NOMO-1 treated with dmso at 0.1 percent for 144 hours (cell line): ENCODE measurements around the gene ATG4D.
"Not testable (repeated sequence)": the region's sequence is repeated elsewhere in the genome, so short reads cannot be mapped to it uniquely, and the experiment has no call there.

Experiments used
- DNase-seq: peaks from one replicate; lab custom pipeline; 2025; ENCODE audit not compliant: unreplicated experiment; lab: John Stamatoyannopoulos, UW

The ATG4D gene

DNA sequence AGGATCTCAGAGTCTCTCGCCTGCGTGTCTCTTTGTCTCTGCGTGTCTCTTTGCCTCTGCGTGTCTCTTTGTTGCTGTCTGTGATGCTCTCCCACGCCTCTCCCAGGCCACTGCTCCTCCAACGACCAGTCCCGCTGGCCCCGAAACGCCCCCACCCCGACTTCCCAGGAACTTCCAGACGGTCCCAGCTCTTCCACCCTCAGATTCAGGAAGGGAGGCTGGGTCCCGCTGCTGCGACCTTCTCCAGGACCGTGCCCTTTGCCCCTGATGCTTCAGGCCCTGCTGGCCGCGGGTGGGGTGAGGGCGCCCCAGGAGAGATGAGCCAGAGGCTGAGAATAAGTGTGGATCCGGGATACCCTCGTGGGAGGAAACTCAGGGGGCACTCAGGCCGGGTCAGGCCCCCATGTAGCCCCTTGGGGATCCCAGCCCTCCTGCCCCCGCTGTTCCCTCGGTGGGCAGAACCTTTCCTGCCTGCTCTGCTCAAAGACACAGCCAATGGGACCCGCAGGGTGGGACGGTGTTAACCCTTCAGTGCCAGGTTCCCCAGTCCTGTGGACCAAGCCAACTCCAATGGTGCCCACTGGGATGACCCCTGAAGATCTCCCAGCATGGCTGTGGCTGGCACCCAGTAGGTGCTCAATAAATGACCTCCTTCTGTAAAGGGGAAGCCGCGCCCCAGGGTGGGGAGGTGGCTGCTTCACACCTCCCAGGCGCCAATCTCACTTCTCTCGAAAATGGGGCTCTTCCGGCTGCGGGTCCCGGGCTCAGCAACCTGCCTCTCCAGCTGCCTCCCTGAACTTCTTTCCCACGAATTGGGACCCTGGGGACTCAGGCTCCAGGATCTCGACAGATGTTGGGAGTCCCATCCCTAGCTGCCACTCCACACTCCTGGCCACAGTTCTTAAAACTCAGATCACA lies 25.0 kb upstream of the ATG4D start:
- DNase-seq: peak; percentile 12

GRCh38 chr19:10519421-10519820 lies 24.3 kb upstream of the ATG4D start:
- DNase-seq: no peak

- no peak for DNase-seq
Observed at GRCh38 chr19:10520652-10521318, 22.9 kb upstream of the ATG4D start.

GRCh38 chr19:10521461-10522171 lies 22.1 kb upstream of the ATG4D start:
- DNase-seq: no peak

- no peak for DNase-seq
Observed at GRCh38 chr19:10523135-10523636, 20.5 kb upstream of the ATG4D start.

DNA sequence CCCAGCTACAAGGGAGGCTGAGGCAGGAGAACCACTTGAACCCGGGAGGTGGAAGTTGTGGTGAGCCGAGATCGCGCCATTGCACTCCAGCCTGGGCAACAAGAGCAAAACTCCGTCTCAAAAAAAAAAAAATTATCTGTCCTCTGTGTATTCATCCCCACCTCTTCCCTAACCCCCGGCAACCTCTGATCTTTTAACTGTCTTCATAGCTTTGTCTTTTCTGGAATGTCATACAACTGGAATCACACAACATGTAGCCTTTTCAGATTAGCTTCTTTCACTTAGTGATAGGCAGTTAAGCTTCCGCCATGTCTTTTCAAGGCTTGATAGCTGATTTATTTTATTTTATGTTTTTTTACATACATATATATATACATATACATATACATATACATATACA lies 18.1 kb upstream of the ATG4D start:
- DNase-seq: no peak

GRCh38 chr19:10526887-10527286 lies 16.8 kb upstream of the ATG4D start:
- not testable (repeated sequence) for DNase-seq

DNA sequence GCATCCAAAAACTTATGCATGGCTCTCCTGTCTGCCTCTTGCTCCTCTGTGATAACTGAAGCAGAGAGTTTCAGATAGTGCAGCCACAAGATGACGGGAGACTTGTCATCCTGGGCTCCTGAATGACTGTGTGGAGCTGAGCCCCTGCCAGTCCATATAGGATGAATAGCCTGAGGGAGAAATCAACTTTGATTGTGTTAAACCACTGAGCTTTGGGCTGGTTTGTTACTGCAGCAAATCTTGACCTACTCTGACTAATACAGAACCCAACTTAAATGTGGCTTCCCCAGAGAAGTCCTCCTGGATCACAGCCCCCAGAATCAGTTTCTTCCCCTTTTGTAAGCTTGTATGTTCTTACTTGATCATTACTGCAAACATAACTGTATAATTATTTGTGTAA lies 11.2 kb upstream of the ATG4D start:
- DNase-seq: no peak

DNA sequence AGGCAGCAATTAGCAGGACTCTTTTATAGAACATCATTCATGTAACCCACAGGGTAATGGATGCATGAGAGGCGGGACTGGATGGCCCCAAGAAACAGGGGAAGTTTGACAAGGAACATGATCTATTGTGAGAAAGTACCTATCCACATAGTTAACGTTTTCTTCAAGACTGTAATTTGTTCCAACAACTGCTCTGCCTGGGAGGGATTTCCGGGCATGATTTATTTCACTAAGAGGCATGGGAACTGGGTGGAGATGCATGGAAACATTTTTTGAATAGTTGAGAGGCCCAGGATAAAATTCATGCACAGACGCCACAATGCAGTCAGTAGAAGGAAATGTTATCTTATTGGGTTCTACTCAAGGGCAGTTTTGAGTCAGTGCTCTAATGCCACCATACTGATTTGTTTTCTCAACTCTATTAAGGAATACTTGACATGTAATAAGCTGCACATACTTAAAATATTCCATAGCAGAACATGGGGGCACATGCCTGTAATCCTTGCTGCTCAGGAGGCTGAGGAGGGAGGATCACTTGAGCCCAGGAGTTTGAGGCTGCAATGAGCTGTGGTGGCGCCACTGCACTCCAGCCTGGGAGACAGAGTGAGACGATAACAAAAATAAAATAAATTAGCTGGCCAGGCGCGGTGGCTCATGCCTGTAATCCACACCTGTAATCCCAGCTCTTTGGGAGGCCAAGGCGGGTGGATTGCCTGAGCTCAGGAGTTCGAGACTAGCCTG lies 9.9 kb upstream of the ATG4D start:
- DNase-seq: peak; percentile 40

GRCh38 chr19:10535613-10536012 lies 8.1 kb upstream of the ATG4D start:
- DNase-seq: no peak

DNA sequence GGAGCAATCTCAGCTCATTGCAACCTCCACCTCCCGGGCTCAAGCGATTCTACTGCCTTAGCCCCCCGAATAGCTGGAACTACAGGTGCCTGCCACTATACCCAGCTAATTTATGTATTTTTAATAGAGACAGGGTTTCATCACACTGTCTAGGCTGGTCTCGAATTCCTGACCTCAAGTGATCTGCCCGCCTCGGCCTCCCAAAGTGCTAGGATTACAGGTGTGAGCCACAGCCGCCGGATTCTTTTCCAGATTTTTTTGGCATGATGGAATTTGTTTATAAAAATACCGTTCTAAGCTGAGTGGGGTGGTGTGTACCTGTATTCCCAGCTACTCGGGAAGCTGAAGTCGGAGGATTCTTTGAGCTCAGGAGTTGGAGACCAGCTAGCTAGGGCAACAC lies 6.0 kb upstream of the ATG4D start:
- no peak for DNase-seq

DNA sequence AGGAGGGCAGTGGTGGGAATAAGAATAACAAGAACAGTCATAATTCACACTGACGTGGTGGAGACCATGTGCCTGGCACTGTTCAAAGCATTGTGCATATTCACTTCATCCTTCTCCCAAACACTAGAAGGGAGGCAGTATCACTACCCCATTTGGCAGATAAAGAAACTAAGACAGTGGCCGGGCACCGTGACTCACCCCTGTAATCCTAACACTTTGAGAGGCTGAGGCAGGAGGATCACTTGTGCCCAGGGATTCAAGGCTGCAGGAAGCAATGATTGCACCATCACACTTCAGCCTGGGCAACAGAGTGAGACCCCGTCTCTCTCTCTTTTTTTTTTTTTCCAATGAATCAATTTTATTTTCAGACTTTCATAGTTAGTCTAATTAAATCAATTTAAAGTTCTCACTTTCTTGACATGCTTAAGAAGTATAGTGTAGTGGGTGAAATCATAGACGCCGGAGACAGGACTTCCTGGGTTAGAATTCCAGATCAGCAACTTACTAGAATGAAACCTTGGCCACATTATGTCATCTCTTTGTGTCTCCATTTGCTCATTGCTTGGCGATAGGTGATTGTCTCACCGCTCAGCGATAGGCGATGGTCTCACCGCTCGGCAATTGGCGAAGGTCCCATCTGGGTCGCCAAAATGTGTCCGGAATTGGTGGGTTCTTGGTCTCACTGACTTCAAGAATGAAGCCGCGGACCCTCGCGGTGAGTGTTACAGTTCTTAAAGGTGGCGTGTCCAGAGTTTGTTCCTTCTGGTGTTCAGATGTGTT lies 5.3 kb upstream of the ATG4D start:
- no peak for DNase-seq

GRCh38 chr19:10539016-10539415 lies 4.7 kb upstream of the ATG4D start:
- peak; percentile 44 for DNase-seq

DNA sequence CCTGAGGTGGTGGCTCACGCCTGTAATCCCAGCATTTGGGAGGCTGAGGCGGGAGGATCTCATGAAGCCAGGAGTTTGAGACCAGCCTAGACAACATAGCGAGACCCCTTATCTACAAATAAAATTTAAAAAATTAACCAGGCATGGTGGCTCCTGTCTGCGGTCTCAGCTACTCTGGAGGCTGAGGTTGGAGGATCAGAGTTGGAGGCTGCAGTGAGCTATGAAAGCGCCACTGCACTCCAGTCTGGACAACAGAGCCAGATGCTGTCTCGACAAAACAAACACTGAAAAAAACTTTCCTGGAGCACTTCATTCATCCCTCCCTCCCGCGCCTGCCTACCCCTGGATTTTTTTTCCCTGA lies 665 bp upstream of the ATG4D start:
- DNase-seq: no peak

- DNase-seq: no peak
Observed at GRCh38 chr19:10544242-10544752, 593 bp downstream of the ATG4D start.

- no peak for DNase-seq
Observed at GRCh38 chr19:10544753-10545251, 1.1 kb downstream of the ATG4D start.

DNA sequence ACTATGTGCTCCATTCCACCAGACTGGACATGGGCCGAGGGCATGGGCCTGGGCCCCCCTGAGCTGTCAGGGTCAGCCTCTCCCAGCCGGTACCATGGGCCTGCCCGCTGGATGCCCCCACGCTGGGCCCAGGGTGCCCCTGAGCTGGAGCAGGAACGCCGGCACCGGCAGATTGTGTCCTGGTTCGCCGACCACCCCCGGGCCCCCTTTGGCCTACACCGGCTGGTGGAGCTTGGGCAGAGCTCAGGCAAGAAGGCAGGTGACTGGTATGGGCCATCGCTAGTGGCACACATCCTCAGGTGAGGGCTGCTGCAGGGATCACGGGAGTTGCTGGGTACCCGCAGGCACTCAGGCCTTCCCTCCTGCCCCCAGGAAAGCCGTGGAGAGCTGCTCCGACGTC lies 3.1 kb downstream of the ATG4D start:
- no peak for DNase-seq

GRCh38 chr19:10548746-10549276 lies 5.1 kb downstream of the ATG4D start:
- no peak for DNase-seq

- no peak for DNase-seq
Observed at GRCh38 chr19:10549733-10550132, 6.0 kb downstream of the ATG4D start.

DNA sequence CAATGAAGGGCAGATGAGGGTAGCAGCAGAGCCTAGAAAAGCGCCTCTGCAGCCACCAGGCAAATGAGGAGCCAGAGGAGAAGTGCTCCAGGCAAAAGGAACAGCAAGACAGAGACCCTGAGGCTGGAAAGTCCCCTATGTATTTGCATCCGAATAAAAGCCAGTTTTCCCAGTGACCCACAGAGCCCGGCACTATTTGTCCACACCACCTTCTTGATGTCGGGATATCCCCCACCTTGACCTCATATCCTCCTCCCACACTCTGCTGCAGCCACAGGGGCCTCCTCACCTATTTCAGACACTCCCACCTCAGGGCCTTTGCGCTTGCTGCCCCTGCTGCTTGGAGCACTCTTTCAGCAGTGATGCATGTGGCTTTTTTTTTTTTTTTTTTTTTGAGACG lies 6.6 kb downstream of the ATG4D start:
- DNase-seq: no peak
